Epithelial cell of prostate (primary cell): ENCODE measurements around the gene ATP13A1.

Source experiments
- DNase-seq: peaks from one replicate; pipeline ENCODE4 v3.0.0-alpha.2; 2011; ENCODE audit warnings: low read depth, low spot score
- H3K27ac ChIP-seq: fragments of 450-650 bp; 2 replicates; pipeline ENCODE4 v1.5.1; 2017; ENCODE audit warnings: mild to moderate bottlenecking

Gene ATP13A1

DNA sequence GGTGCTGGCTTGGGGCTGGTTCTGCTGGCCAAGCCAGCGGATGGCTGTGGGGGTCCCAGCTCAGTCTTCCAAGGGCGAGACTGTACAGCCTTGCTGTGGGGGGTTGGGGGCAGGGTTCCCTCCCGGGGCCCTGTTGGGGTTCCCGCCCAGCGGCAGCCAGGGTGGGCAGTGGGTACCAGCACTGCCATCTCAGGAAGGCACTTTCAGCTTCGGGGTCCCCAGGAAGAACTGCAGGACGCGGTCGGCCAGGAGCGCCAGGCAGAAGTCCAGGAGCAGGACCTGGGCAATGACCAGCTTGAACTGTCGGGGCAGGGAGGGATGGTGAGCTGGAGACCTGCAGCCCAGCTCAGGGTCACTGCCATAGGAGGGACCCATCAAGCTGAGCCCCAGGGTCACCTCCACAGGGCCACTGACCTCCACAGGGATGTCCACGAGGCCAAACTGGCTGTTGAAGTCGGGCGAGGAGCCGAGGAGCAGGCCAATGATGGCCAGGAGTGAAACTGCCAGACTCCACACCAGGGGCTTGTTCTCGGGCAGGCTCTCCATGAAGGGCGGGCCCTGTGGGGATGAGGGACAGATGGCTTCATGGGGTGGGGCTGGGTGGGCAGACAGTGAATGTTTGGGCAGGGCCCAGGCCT, 18.1 kb downstream of the ATP13A1 start:
- DNase-seq: no peak

DNA sequence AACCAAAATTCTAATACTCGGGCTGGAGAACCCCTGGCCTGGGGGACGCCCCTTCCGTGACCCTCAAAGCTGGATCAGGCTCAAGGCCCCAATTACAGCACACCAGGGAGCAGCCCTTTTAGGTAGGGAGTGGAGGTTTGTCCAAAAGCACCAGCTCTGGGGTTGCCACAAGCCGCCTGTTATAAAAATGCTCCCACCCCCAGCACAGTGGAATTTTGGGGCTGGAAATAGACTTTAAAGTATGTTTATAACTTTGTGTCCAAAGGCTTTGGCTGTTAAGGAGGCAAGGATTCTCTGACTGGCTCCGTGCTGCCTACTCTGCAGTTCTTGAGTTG, 19.5 kb downstream of the ATP13A1 start:
- peak overlapping the region; percentile 59 for H3K27ac ChIP-seq
- no peak for DNase-seq

More for the DNA sequence above, 18.1 kb downstream of the ATP13A1 start:
- H3K27ac ChIP-seq: no peak overlapping the region

DNA sequence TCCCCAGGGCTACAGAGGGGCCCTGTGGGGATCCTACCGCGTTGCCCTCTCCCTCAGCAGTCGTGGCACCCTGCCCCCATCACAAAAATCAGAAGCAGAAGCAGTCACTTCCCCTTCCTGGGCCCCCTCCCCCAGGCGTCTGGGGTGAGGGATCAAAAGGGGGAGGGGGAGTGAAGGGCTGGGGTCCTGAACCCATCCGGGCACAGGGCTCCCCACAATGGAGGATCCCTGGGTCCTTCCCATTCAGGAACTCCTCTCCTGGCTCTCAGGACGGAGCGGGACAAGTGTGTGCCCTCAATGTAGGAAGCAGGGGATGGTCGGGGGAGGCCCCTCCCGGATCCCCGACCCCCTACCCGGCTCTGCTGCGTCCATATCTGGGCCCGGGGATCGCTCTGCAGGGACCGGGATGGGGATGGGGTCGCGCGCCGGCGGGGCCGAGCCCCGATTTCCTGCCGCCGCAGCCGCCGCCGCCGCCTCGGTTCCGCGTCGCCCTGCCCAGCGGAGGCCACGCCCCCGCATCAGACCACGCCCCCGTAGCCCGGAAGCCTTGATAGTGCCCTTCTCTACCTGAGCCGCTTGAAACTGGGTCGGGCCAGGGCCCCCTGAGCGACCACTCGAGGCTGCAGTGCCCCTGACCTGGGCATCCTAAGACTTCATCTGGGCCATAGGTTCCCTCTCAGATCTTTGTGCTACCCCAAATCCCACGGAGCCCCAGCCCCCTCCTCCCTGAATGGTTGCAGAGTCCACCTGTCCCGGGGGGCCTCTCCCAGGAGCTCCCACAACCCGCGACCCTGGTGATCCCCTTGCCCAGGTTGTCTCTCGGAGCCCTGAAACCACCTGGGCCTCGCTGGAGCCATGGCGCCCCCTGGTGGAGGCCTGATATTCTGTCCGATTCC, 20.1 kb downstream of the ATP13A1 start, which contains the start of gene GMIP:
TSS of gene GMIP (minus strand) at position 500 of the 896 bp plus-strand sequence. CDS start at position 372, 128 bp downstream.
- DNase-seq: no peak
- H3K27ac ChIP-seq: peak within 1 kb of the TSS; percentile 59

DNA sequence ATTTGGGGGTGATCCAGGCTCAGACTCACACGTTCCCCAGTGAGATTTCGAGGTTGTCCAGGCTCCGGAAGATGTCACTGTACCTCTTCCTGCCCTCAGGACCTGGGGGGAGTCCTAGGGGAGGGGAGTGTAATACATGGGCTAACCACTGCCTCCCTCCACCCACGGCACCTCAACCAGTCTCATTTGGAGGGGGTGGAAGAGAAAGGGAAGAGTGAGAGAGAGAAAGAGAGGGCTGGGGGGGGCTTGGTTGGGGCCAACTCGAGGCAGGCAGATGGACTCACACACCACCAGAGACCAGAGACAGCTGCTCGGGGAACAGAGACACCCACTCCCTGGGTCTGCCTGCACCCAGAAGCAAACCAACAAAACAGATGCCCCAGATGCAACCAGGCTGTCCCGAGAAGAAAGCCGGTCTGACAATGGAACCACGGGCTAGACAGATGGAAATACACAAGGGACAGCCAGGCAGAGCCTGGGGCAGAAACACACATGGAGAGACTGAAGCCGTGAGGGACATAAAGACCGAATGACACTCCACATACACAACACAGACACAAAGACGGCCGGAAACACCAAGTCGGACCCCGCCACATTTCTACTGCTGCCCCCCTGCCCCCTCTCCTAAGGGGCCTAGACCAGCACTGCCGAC, 20.8 kb downstream of the ATP13A1 start:
- no peak for DNase-seq
- H3K27ac ChIP-seq: peak overlapping the region; percentile 59

DNA sequence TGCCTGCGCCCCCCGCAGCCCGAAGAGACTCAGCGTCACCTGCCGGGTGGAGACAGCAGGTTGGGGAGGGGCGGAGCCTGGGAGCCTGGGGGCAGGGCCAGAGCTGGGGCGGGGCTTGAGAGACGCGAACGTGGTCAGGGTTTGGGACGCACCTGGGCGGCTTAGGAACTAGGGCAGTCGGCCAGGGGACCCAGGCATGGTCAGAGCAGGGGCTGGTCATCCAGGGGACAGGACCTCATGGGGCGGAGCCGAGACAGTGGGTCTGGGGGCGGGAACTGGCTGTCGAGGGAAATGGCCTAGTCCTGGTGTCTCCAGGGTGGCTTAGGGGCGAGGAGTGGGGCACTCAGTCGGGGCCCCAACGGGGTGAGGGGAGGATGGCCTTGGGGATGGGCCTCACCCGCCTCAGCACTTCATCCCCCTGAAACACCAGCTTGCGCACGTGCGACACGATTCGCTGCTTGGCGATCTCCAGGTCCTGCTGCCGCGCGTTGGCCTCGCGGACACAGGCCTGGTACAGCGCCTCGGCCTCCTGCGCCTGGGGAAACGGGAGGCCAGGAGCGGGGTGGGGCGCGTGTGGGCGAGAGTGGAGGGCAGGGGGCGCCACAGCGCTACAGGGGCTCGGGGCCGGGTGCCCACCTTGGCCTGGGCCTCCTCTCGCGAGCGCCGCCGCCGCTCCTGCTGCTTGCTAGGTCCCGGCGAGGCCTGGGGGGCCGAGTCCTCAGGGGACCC, 25.8 kb downstream of the ATP13A1 start:
- DNase-seq: no peak
- no peak overlapping the region for H3K27ac ChIP-seq

DNA sequence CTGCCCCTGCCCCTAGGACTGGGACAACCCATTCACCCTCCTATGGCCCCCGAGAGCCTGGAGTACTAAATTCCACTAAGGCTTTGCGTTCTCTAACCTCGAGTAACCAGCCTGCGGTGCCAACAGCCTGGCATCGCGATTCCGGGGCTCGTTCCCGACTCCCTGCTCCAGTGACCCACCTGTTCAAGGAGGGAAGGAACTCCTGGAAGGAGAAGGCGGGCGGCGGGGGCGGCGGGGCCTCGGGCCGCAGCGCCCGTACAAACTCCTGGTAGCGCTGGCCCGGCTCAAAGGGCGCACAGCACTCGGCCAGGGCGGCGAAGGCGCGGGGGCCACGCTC, 26.3 kb downstream of the ATP13A1 start:
- no peak overlapping the region for H3K27ac ChIP-seq
- DNase-seq: no peak

DNA sequence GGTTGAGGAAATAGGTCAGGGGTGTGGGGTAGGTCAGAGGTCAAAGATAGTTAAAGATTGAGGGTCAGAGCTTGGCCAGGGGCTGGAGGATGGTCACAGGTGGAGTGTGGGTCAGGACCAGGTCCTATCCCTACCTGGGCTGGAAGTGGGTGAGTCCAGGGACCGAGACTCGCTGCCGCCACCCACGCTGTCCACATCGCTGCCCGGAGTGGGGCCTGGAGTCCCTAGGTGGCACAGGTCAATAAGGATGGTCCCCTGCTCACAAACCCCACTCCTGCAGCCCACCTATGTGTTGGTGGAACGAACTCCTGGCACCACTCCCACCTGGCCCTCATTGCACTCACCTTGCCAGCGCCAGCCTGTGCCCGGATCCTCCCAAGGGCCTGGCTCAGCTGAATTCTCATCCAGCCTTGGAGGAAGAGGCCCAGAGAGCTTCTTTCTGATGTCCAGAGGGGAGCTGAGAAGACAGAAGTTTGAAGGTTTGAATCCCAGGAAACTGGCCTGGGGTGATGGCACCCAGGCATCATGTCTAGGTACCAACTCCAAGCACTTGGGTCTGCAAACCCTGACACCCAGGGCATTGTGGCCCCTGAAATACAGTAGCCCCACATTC, 26.8 kb downstream of the ATP13A1 start:
- H3K27ac ChIP-seq: no peak overlapping the region
- no peak for DNase-seq

DNA sequence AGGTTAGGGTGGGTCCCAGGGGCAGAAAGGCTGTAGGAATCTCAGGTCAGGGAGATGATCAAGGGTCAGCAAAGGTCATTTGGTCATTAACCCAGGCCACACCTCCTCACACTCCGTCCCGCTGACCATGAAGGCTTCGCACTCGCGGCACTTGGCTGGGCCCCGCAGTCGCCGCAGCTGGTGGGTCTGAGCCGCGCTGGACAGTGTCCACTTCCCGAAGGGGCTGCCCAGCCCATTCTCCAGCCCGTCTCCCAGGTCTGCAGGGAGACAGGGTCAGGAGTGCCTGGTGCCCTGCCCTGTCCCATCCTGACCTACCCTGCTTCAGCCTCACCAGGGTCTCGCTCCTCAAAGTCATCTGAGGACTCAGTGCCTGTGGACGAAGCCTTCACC, 28.2 kb downstream of the ATP13A1 start:
- no peak for DNase-seq
- no peak overlapping the region for H3K27ac ChIP-seq

DNA sequence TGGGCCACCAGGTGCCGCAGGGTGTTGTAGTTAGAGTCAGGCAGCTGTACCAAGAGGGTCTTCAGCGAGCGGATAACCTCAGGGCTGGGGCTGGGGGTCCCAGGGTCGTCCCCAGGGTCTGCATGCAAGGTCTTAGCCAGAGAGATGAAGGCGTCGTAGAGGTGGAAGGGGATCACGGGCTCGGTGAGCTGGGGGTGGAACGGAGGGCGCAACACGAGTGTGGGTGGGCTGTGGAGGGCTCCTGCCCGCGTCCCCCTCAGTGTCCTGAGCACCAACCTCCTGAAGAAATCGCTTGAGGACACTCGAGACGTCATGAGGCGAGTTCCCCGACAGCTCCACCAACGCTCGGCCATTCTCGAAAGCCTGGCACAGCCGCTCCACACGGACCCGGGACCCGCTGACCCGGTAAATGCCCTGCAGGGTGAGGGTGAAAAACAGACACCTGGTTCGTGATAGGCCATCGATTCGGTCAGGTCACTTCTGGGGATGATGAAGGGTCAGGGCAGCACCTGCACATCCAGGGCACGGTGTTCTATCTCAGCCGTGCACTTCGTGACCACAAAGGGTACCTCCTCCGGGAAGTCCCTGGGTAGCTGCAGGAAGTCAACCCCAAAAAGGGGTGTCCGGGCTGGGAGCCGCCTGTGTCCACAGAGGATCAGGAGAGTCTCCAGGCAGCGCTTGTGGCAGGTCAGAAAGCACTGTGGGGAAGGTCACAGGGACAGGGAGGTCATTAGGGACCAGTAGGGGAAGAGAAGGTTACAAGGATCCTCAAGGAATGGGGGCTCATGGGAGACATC, 28.8 kb downstream of the ATP13A1 start:
- H3K27ac ChIP-seq: no peak overlapping the region
- no peak for DNase-seq

DNA sequence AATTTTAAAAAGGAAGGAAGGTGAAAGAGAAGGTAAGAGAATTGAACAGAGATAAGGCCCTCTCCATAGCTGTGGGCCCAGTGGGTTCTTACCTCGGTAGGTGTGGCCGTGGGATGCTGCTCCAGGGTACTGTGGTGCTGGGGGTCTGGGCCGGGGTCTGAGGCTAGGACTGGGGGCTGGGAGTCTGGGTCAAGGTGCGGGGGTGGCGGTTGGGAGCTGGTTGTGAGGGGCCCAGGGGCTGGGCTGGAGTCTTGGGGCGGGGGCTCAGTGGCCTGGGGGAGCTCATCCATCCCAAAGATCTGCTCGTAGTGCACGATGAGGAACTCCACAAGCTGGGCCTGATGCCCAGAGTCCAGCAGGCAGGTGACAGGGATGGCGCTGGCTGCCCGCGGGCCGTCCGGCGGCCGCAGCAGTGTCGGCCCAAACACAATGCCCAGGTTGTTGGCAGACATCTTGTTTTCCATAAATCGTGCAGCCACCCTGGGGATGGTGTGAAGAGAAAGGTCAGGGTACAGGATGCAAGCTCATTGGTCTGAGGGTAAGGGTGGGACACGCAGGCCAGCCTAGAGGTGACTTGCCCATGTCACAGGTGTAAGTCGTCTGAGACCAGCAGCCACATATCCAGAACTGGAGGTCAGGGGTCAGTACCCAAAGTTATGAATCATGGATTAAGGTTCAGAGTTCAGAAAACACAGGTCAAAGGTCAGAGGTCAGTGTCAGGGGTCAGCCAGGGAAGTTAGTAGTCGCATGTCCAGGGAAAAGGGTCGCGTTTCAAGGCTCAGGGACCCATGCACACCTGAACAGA, 29.6 kb downstream of the ATP13A1 start:
- no peak for DNase-seq
- H3K27ac ChIP-seq: no peak overlapping the region

DNA sequence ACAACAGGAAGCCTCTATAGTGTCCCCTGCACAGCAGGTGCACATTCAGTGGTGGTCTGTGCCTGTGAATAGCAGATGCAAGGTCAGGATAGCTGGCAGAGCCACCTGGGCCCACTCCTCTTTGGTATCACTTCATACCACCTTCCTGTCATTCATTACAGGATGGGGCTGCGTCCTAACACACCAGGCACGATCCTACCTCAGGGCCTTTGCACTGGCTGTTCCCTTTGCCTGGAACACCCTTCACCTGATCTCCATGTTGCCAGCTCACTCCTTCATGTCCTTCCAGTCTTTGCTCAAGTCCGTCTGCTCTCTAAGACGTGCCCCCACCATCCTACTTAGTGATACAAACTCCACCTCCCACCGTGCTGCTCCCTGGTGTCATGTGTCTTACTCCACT, 30.8 kb downstream of the ATP13A1 start:
- no peak overlapping the region for H3K27ac ChIP-seq
- DNase-seq: no peak

DNA sequence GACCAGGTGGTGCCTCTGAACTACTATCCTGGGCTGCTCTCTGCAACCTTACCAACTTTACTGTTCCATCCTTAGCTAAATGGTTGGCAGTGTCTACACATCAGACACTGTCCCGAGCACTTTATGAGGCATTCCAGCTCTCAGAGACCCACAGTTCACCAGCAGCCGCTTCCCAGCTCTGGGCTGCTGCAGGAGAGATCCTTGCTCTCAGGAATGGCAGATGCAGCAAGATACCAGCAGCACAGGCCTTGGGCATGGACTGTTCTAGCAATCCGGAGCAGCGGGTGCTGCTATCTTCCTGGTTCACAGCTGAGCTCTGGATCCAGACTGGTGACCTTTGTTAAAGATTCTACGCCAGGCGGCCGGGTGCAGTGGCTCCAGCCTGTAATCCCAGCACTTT, 32.1 kb downstream of the ATP13A1 start:
- no peak overlapping the region for H3K27ac ChIP-seq
- DNase-seq: no peak

DNA sequence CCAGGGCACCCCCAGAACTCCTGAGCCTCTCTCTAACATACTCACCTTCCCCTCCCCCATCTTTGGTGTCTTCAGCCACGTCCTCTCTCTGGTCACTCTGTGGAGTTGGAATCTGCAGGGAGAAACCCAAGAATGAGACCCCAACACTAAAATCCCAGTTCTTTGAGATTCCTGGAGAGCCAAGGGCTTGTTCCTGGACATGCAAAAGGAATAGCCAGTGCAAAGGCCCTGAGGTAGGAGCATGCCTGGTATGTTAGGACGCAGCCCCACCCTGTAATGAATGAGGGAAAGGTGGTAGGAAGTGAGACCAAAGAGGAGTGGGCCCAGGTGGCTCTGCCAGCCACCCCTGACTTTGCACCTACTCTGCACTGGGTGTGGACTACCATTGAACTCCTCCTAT, 33.0 kb downstream of the ATP13A1 start:
- DNase-seq: no peak
- no peak overlapping the region for H3K27ac ChIP-seq

DNA sequence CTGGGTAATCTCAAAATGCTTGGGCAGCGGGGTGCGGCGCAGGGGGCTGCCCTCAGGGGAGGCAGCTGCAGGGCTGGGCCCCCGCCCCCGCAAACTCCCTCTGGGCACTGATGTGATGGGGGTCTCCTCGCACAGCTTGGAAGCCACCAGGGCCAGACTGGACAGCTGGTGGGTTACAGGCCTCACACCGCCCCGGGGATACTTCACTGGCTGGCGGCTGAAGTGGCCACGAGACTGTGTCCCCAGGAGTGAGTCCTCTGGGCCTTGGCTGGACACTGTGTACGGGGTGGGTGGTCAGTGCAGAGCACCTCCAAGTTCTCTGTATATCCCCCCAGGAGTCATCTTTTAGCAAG, 33.4 kb downstream of the ATP13A1 start:
- no peak overlapping the region for H3K27ac ChIP-seq
- no peak for DNase-seq

DNA sequence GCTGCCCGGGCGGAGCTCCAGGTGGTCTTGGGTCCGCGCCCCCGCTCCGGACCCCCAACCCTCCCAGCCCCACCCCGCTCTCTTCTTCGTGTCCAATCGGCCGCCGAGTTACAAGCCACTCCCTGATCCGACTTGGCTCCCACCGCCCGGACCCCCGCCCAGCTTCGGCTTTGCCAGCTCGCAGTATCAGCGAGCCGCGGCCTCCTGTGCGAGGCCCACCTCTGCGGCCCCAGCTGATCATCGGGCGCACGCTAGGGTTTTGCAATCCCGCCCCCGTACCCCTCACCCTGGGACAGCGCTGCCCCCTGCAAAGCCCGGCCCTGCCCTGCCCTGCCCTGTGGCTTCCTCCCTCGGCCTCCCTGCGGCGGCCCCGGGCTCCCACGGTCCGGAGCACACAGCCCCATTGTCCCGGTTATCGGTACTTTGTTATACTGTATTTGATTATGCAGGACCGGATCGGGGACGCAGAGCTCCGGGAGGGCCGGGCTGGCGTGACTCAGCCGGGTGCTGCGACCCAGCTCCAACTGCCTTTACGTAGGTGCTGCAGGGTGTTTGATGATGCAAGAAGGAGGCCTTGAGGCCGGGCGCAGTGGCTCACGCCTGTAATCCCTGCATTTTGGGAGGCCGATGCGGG, 34.9 kb downstream of the ATP13A1 start:
- DNase-seq: peak; percentile 69
- H3K27ac ChIP-seq: peak overlapping the region; percentile 88

DNA sequence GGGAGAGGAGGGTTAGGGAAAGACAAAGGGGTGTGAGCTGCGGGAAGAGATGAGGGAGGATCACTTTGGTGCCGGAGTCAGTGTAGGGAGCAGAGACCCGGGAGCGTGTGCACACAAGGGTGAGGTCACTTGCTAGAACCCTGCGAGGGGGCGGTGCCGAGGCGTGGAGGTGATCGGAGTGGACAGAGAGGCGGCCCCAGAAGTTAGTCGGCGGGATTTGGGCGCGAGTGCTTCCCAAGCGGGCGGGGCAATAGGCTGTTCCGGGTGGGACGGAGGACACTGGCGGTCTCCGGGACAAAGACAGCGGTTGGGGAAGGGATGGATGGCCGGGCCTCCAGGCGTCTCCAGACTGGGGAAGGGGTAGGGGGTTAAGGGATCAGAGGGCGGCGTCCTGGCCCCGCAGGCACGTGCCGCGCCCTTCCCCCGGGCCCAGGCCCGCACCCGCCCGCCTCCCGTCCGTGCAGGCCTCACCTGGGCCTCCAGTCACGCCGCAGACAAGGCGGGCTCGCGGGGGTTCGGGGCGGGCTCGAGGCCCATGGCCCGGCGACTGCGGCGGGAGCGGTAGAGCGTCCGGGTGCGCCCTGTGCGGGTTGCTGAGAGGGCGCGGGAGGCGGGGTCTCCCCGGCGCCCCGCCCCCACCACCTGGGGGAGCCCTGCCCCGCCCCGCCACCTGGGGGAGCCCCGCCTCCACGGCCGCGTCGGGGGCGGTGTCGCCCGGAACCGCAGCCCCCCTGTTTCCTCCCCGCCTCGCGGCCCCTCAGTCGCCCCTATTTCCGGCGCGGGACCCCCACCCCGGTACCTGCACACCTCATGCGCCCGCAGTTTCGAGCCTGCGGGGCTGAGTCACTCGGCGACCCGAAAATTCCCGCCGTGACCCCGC, 35.6 kb downstream of the ATP13A1 start, which contains the start of gene LPAR2:
TSS of gene LPAR2 (minus strand) at position 600 of the 880 bp plus-strand sequence. CDS start 945 bp downstream, outside the sequence.
- no peak for DNase-seq
- peak within 1 kb of the TSS; percentile 88 for H3K27ac ChIP-seq
